NCI-H2227 treated with DMSO at 0.1 percent for 48 hours (cell line): ENCODE results near the gene ETV3L.
"Not testable (repeated sequence)": the region's sequence is repeated elsewhere in the genome, so short reads cannot be mapped to it uniquely, and the experiment has no call there.

Experiments
- DNase-seq: peaks from one replicate; lab custom pipeline; 2025; lab: John Stamatoyannopoulos, UW

Gene ETV3L

DNA sequence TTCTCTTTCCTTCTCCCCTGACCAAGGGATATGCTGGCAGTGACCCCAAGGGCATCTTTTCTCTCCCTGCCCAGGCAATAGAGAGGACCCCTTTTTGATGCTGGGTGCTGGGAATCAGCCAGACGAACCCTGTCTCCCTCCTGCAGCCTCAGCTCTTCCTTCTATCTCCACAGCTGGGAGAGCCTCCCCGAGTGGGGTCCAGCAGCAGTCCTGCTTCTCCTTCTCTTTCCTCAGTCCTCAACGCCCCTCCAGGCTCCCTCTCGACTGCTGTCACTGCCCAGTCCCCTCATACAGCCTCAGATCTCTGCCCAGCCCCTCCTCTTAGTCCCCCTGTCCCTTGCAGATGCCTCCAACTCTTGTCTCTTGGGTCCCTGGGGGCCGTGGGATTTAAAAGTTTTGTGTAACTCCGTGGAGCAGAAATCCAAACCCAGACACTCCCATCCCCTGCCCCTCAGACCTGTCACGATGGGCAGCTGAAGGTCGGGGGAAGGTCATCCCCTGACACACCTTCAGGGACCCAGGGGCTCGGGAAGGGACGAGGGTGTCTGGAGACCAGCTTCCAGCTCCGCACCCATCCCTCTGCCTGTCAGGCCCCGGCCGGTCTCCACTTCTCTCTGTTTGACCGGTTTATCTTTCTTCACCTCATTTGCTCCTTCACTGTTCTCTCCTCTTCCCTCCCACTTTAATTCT is 5.8 kb upstream of the ETV3L start:
- no peak for DNase-seq

DNA sequence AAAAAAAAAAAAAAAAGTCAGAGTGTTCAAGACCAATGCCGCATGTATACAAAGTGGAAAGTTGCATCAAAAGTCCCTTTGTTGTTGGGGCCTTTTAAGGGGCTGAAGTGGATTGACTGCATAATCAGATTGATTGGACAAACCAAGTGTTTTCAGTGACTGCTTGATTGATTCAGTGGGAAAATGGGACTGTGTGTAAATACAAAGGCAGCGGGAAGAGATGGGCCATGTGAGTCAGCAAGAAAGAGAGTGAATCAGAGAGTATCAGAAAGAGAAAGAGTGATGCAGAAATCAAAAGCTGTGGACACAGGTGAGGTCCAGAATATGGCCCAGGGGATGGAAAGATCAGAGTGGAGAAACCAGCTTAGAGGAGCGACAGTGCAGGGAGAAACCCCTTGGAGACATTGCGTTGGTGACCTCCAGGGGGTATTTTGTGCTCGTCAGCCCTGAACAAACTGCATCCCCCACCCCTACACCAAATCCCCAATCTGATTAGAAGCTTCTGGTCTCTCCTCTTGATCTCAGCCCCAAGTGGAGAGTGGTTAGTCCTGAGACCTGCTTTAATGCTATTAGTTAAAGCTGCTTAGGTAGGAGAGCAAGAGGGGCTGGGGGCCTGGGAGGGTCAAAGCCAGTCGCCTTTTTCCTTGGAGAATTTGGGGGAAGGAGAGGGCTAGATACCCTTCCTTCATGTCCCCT is 5.1 kb upstream of the ETV3L start:
- DNase-seq, result no peak

- DNase-seq, result no peak
Observed at GRCh38 chr1:157103268-157103667, 3.7 kb upstream of the ETV3L start.

DNA sequence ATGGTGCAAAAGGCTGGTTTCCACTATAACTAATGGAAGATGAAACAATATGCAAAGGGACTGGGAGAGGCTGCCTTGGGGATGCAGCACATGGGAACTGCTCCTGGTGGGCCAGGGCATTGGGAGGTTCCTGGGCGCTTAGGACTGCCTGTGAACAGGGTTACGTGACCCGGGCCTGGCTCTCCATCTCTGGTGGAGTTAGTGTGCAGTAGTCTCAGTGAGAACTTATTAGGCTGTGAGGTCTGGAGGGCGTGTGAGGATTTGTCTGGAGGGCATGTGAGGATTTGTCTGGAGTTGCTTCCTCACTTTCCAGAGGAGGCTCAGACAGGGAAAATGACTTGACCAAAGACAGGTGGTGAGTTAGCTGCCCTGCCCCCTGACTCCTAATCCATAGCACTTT is 1.5 kb upstream of the ETV3L start:
- DNase-seq, result no peak

DNA sequence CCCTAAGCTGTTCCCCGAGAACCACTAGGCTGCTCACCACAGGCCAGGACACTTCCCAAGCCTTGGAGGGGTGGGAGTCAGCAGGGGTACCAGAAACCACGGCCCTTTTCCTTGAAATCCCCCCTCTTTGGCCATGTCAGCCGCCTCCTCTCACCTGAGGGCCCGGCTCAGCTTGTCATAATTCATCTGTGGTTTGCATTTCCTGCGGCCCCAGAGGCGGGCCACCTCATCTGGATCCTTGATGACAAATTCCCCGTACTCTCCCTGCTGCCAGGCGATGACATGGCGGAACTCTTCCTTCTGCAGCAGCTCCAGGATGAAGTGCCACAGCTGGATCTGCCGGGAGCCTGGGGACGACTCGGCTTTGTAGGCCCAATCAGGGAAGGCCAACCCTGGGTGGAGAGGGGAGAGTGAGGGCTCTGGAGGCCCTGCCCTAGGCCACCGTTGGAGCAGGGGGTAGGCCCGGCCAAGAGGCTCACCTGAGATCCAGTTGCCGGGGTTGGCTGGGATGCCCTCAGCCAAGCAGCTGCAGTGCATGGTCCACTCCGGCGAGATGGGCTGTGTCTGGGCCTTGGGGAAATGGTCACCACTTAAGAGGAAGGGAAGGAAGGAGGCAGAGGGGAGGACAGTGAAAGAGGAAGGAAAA is 498 bp downstream of the ETV3L start:
- DNase-seq, result not testable (repeated sequence)

GRCh38 chr1:157098519-157098918 is 1.1 kb downstream of the ETV3L start:
- DNase-seq, result no peak

GRCh38 chr1:157097692-157098091 is 1.9 kb downstream of the ETV3L start:
- DNase-seq, result no peak

- no peak for DNase-seq
Observed at GRCh38 chr1:157096881-157097280, 2.7 kb downstream of the ETV3L start.

DNA sequence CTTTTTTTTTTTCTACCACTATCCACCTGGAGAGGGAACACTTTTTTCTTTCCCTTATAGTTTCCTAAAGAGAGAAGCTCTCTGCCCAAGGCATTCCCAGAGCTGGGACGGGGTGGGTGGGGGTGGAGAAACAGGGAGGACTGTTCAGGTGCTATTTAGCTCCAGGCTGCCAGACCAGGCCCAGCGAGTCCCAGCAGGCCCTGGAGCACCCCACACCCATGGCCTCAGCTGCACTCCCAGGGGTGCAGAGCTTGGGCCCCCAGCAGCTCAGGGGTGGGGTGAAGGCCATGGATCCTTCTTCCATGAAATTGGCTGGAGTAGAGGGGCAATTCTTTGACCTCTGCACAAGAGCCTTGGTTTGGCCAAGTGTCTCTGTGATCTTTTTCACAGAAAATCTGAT is 4.1 kb downstream of the ETV3L start:
- DNase-seq, result no peak

DNA sequence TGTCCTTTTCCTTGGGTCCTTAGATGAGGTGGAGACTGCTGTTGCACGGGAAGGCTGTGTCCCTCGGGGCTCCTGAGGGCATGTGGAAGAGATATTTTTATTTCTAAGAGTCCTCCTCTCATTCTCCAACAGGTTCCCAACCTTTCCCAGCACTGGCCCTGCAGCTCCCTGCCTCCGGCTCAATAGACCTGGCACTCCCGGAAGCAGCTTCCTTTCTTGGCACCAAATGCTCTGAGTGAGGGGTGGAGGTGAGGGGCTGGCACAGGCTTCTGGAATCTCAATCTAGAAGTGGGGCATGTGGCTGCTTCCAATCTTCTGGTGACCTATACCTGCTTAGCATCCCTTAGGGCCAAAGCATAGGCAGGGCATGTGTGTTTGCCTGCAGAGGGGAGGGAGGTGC is 4.5 kb downstream of the ETV3L start:
- DNase-seq, result no peak

DNA sequence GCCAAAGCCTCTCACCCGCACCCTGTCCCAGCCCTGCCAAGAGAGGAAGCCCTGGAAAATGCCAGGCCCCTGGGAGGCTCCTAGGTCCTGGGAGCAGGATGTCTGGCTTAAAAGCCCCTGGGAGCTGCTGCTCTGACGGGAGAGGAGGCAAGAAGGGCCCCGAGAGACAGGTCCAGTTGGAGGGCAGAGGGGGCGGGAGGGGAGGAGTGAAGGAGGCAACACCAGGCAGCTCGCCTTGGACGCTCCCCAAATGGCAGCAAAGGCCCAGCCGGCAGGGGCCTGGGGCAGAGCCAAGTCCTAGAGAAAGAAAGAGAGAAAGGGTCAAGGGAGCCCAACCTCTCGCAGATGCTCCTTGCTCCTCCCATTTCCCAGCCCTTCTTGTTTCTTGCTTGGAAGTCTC is 6.8 kb downstream of the ETV3L start:
- no peak for DNase-seq

GRCh38 chr1:157091668-157092273 is 7.8 kb downstream of the ETV3L start:
- DNase-seq, result no peak

DNA sequence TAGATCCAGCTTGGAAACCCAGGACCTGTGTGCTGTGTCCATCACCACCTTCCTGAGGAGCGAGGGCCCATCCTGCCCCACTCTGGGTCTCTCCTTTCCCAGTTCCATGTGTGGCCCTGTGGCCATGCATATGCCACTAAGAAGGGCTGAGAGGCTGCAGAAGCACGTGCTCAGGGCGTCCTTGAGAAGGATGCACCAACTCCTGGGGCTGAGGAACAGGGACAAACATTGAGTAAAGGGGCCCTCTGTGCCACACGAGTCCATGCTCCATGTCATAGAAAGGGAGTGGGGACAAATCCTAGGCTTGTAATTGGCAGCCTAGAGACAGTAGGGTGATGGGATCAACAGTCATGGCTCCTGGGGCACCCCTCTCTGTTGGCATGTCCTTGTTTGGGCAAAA is 8.4 kb downstream of the ETV3L start:
- DNase-seq, result no peak

- DNase-seq, result no peak
Observed at GRCh38 chr1:157090771-157091170, 8.8 kb downstream of the ETV3L start.

GRCh38 chr1:157090196-157090647 is 9.4 kb downstream of the ETV3L start:
- peak; percentile 55 for DNase-seq

DNA sequence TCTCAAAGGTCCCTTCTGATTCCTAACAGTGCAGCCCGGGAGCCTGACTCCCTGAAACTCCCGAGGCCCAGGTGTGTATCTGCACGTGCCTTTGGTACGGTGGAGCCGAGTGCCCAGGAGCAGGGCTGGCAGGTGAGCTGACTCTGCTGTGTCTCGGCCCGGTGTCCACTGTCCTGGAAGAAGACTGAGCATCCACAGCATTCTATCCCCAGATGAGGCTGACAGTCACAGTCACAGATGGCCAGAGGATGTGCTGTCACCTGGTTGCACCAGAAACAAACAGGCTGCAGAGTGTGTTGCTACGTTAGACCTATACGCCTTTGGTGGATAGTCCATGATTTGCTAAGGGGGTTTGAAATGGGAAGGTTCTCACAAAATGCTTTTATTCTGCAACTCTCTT is 9.8 kb downstream of the ETV3L start:
- DNase-seq, result no peak

GRCh38 chr1:157088607-157089006 is 11.0 kb downstream of the ETV3L start:
- no peak for DNase-seq

- DNase-seq, result no peak
Observed at GRCh38 chr1:157087030-157087429, 12.6 kb downstream of the ETV3L start.

- DNase-seq, result no peak
Observed at GRCh38 chr1:157086299-157086698, 13.3 kb downstream of the ETV3L start.

DNA sequence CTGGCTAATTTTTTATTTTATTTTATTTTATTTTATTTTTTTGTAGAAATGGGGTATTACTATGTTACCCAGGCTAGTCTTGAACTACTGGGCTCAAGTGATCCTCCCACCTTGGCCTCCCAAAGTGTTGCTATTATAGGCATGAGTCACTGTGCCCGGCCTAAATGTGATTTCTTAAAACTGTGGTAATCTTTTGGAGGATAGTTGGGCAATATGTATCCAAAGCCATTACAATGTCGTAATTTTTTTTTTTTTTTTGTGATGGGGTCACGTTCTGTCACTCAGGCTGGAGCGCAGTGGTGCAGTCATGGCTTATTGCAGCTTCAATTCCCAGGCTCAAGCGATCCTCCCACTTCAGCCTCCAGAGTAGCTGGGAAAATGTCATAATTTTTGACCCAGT is 14.2 kb downstream of the ETV3L start:
- DNase-seq, result no peak

- DNase-seq, result no peak
Observed at GRCh38 chr1:157084720-157085119, 14.9 kb downstream of the ETV3L start.

GRCh38 chr1:157081707-157082106 is 17.9 kb downstream of the ETV3L start:
- no peak for DNase-seq

GRCh38 chr1:157080714-157081113 is 18.9 kb downstream of the ETV3L start:
- no peak for DNase-seq
